Skeletal muscle satellite cell (primary cell): ENCODE data around the gene CREB5.

ENCODE experiments used
- H3K27me3 ChIP-seq: 2 replicates; pipeline ENCODE4 v1.7.0; 2013; ENCODE audit warnings: low read length; ENCODE audit not compliant: control insufficient read depth, insufficient read depth
- H3K36me3 ChIP-seq: 2 replicates; pipeline ENCODE4 v1.7.0; 2013; ENCODE audit warnings: mild to moderate bottlenecking, control low read depth, low read length; ENCODE audit not compliant: insufficient read depth
- H3K4me1 ChIP-seq: 2 replicates; pipeline ENCODE4 v1.7.0; 2013; ENCODE audit warnings: low read length; ENCODE audit not compliant: control insufficient read depth, insufficient read depth
- H3K4me2 ChIP-seq: 2 replicates; pipeline ENCODE4 v1.7.0; 2013; ENCODE audit warnings: mild to moderate bottlenecking, low read length
- H3K4me3 ChIP-seq: 2 replicates; pipeline ENCODE4 v1.7.0; 2013; ENCODE audit warnings: low read length
- H3K9ac ChIP-seq: 2 replicates; pipeline ENCODE4 v1.7.0; 2013; ENCODE audit warnings: mild to moderate bottlenecking, low read depth, low read length, moderate library complexity
- H3K9me3 ChIP-seq: replicated peaks from 2 replicates; pipeline ENCODE4 v1.7.0; 2013; ENCODE audit warnings: mild to moderate bottlenecking, control low read depth, low read length

The CREB5 gene

DNA sequence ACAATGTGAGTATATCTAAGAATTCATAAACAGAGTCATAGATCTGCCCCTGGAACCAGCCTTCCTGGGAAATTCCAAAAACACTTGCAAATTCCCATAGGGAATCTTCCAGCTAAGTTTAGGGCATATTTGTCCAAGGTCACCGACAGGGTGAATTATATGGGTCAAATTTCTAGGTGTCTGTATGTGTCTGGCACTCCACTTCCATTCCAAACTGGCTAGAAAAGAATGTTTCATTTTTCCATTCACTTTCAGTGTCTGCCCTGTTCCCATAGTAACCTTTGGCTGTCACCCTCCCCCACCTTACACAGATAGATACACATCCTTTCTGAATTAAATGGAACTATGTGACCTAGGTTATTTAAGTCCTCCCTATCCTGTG, 230.9 kb downstream of the CREB5 start:
- Histone ChIP-seq H3K9ac (no peak overlapping the region), H3K4me2 (no peak overlapping the region), H3K4me1 (no peaks in the 10 kb centered on the region), H3K36me3 (no peaks in the 10 kb centered on the region), H3K27me3 (no peaks in the 10 kb centered on the region), H3K4me3 (no peak overlapping the region), H3K9me3 (no peaks in the 10 kb centered on the region)

- Histone ChIP-seq H3K27me3 (no peaks in the 10 kb centered on the region), H3K4me2 (no peak overlapping the region), H3K36me3 (no peaks in the 10 kb centered on the region), H3K9me3 (no peaks in the 10 kb centered on the region), H3K9ac (no peak overlapping the region), H3K4me3 (no peak overlapping the region), H3K4me1 (no peaks in the 10 kb centered on the region)
These were observed 231.4 kb downstream of the CREB5 start for GRCh38 chr7:28643584-28644340.

DNA sequence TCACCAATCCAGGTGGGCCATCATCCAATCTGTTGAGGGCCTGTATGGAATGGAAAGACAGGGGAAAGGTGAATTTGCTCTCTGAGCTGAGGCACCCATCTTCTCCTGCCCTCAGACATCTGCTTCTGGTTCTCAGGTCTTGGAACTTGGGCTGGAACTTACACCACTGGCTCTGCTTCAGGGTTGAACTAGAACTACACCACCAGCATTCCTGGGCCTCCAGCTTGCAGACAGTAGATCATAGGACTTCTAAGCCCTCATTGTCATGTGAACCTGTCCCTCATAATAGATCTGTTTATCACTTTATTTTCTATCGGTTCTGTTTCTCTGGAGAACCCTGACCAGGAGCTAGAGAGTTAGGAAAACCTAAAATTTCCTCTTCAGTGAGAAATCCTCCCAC, 233.5 kb downstream of the CREB5 start:
- H3K4me2 ChIP-seq = no peak overlapping the region
- no peaks in the 10 kb centered on the region for H3K4me1 ChIP-seq
- H3K36me3 ChIP-seq = no peaks in the 10 kb centered on the region
- no peak overlapping the region for H3K4me3 ChIP-seq
- H3K9ac ChIP-seq = no peak overlapping the region
- H3K27me3 ChIP-seq = no peaks in the 10 kb centered on the region
- H3K9me3 ChIP-seq = no peaks in the 10 kb centered on the region

DNA sequence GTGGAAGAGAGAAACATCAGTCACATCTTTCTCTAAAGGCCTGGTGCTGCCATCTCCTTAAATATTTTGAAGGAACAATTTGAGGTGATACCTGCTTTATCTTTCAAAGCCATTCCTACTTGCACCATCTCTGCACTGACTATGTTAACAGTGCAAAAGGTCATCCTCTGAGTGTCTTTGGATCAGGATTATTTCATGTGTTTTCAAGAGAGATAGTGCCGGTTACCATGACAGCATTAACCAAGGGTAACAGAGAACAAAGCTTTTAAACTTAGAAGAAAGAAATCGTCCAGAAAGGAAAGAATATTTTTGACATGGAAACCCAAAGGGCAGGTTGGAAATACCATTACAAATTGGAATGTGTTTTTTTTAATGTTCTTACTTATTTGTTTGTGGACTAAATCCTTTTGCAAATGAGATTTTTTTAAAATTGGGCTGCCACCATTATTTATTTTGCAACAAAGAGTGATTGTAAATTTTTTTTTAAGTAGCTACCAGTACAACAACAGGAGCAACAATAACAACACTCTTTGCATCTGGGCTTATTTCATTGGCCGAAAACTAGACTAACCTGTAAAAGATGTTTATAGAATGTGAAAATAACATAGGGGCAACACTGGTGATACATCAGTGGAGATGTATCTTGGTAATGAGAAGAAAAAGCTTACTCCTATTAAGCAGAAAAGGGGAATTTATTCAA, 234.2 kb downstream of the CREB5 start:
- no peak overlapping the region for H3K4me3 ChIP-seq
- no peaks in the 10 kb centered on the region for H3K36me3 ChIP-seq
- no peaks in the 10 kb centered on the region for H3K27me3 ChIP-seq
- no peaks in the 10 kb centered on the region for H3K9me3 ChIP-seq
- no peak overlapping the region for H3K9ac ChIP-seq
- H3K4me2 ChIP-seq = no peak overlapping the region
- no peaks in the 10 kb centered on the region for H3K4me1 ChIP-seq

- Histone ChIP-seq H3K4me3 (no peak overlapping the region), H3K27me3 (no peaks in the 10 kb centered on the region), H3K4me1 (no peaks in the 10 kb centered on the region), H3K4me2 (no peak overlapping the region), H3K9me3 (no peaks in the 10 kb centered on the region), H3K36me3 (no peaks in the 10 kb centered on the region), H3K9ac (no peak overlapping the region)
These were observed 234.7 kb downstream of the CREB5 start for GRCh38 chr7:28647076-28647421.

- H3K27me3 ChIP-seq = no peaks in the 10 kb centered on the region
- H3K9me3 ChIP-seq = no peaks in the 10 kb centered on the region
- no peak overlapping the region for H3K9ac ChIP-seq
- H3K4me2 ChIP-seq = no peak overlapping the region
- H3K4me1 ChIP-seq = no peaks in the 10 kb centered on the region
- H3K36me3 ChIP-seq = no peaks in the 10 kb centered on the region
- no peak overlapping the region for H3K4me3 ChIP-seq
These were observed 236.9 kb downstream of the CREB5 start for GRCh38 chr7:28649189-28649588.

DNA sequence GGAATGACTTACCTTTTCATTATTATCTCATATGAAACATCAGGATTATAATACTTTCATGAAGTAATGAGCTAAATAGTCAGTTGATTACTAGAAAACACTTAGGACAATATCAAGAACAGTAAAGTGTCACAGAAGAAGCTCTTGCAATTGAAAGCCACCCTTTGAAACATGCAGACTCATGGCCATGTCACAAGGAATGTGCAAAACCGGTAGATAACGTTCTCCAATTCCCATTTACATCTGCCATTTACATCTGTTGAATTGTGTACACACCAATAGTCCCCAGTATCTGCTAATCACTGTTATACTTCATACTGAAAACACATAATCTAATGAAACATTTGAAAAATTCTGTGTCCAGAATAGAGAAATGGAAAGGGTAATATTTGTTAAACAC, 237.5 kb downstream of the CREB5 start:
- H3K4me2 ChIP-seq = no peak overlapping the region
- no peak overlapping the region for H3K4me3 ChIP-seq
- H3K9ac ChIP-seq = no peak overlapping the region
- no peaks in the 10 kb centered on the region for H3K4me1 ChIP-seq
- no peaks in the 10 kb centered on the region for H3K36me3 ChIP-seq
- H3K9me3 ChIP-seq = no peaks in the 10 kb centered on the region
- H3K27me3 ChIP-seq = no peaks in the 10 kb centered on the region

GRCh38 chr7:28654110-28654509, 241.8 kb downstream of the CREB5 start:
- H3K27me3 ChIP-seq = no peaks in the 10 kb centered on the region
- H3K4me1 ChIP-seq = no peaks in the 10 kb centered on the region
- no peaks in the 10 kb centered on the region for H3K9me3 ChIP-seq
- H3K4me3 ChIP-seq = no peak overlapping the region
- no peak overlapping the region for H3K4me2 ChIP-seq
- no peaks in the 10 kb centered on the region for H3K36me3 ChIP-seq
- H3K9ac ChIP-seq = no peak overlapping the region

- no peaks in the 10 kb centered on the region for H3K4me1 ChIP-seq
- no peaks in the 10 kb centered on the region for H3K9me3 ChIP-seq
- H3K4me2 ChIP-seq = no peak overlapping the region
- H3K36me3 ChIP-seq = no peaks in the 10 kb centered on the region
- no peaks in the 10 kb centered on the region for H3K27me3 ChIP-seq
- H3K9ac ChIP-seq = no peak overlapping the region
- H3K4me3 ChIP-seq = no peak overlapping the region
These were observed 244.2 kb downstream of the CREB5 start for GRCh38 chr7:28656529-28656928.

GRCh38 chr7:28658381-28658780, 246.1 kb downstream of the CREB5 start:
- Histone ChIP-seq H3K9ac (no peak overlapping the region), H3K9me3 (no peaks in the 10 kb centered on the region), H3K36me3 (no peaks in the 10 kb centered on the region), H3K27me3 (no peaks in the 10 kb centered on the region), H3K4me1 (no peaks in the 10 kb centered on the region), H3K4me2 (no peak overlapping the region), H3K4me3 (no peak overlapping the region)

GRCh38 chr7:28660132-28660531, 247.8 kb downstream of the CREB5 start:
- no peaks in the 10 kb centered on the region for H3K36me3 ChIP-seq
- no peaks in the 10 kb centered on the region for H3K27me3 ChIP-seq
- H3K9me3 ChIP-seq = no peaks in the 10 kb centered on the region
- no peak overlapping the region for H3K4me2 ChIP-seq
- H3K9ac ChIP-seq = no peak overlapping the region
- H3K4me3 ChIP-seq = no peak overlapping the region
- H3K4me1 ChIP-seq = no peaks in the 10 kb centered on the region
